IPS DF 19.7 (cell line): ENCODE results near the gene SCN1B.

Source experiments
- DNase-seq: peaks from one replicate; pipeline ENCODE4 v3.0.0-alpha.2; 2013; ENCODE audit warnings: low read depth, low spot score

SCN1B gene

DNA sequence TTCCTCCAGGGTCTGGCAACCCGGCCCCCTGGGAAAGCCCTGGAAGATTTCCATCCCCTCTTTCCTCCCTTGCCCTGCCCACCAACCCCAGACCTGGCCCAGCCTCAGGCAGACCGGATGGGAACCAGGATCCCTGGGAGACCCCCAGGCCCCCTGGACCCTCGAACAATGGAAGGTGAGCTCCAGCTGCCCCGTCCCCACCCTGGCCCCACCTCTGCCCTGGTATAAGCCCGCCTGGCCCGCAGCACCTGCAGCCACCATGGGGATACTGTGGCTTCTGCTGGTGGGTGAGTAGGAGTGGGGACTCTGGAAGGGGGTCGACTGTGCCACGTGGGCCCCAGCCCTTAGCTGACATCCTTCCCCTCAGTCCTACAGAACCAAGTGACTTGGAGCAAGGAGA is 43.7 kb downstream of the SCN1B start:
- no peak for DNase-seq

DNA sequence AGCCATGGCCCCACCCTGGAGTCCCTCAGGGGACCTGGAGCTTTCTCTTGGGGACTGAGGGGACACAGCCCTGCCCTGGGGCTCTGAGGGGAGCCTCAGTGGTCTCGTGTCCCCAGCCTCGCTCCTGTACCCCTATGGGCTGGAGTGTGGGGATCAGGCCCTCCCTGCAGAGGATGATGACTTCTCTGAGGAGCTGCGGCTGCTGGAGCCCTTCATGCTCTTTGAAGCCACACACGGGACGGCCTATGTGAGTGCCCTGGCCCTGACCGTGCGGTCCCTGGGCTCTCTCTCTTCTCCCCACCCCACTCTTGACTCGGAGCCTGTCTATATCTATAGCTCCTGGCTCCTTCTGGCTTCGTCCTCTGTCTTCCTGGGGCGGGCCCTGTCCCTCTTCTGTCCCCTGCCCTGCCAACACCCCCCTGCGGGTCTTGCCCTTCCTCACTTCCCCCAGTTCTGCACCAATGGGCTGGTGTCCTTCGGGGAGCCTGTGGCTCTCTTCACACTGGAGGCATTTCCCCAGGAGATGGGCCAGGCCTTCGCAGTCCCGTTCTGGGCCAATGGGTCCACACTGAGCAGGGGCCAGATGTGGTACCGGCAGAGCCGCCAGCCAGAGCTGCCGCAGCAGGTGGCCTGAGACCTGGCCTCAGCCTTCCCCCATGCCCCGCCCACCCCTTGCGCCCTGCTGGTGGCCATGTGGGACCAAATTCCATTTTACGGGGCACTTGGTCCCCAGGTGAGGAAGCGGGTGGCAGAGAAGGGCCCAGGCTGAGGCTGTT is 44.3 kb downstream of the SCN1B start:
- no peak for DNase-seq

DNA sequence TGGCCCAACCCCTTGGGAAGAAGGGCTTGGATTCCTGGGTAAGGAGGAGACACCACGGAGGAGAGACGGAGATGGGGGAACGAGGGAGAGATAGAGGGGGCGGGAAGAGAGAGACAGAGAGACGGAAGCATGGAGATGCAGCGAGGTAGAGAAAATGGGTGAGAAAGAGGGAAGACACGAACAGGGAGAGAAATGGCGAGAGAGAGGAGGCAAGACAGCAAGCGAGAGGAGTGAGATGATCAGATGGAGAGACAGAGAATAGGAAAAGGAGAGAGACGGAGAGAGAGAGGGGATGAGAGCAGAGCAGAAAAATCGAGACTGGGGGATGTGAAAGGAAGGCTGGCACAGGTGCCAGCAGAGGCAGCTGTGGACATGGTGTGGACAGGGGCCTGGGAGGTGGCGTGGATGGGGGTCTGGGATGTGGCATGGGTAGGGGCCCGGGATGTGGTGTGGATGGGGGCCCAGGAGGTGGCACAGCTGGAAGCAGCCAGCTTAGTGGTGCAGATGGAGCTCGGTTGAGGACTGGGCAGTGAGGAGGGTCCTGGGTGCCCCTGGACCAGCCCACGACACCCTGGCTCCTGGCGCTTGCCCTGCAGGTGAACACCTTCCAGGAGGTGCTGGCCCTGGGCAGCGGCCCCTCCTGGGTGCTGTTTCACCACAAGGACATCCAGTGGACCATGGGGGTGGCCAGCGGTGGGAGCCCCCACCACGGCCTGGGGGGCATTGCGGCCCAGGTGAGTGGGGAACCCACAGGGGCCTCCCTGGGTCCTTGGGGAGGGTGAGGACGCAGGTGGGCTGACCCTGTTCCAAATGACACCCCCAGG is 45.1 kb downstream of the SCN1B start:
- no peak for DNase-seq

DNA sequence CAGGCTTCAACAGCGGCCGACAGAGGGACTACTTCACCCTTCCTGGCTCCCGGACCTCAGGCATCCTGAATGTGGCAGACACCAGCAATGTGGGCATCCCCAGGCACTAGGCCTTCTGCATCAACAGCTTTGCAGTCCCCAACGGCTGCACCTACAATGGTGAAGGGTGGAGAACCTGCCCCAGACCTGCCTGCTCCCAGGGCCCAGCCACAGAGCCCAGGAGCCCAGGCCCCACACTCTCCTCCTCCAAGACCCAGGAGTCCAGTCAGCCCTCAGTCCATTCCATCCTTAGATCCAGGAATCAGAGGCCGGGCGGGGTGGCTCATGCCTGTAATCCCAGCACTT is 45.7 kb downstream of the SCN1B start:
- DNase-seq, result no peak

DNA sequence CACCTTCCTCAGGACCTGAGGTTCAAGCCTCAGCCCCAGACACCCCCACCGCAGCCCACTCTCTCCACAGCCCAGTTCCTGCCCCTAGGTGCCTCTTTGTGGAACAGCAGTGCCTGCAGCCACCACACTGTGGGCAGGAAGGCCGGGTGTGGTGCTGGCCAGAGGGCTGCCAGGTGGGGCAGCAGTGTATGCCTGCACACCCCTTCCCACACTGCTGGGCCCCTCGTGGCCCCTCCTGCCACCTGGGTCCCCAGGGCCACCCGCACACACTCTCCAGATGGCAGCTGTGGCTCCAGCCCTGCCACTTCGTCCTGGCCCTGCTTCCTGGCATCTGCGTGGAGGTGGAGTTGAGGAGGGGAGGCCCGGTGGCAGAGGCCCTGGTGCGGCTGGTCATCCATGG is 46.4 kb downstream of the SCN1B start:
- no peak for DNase-seq

DNA sequence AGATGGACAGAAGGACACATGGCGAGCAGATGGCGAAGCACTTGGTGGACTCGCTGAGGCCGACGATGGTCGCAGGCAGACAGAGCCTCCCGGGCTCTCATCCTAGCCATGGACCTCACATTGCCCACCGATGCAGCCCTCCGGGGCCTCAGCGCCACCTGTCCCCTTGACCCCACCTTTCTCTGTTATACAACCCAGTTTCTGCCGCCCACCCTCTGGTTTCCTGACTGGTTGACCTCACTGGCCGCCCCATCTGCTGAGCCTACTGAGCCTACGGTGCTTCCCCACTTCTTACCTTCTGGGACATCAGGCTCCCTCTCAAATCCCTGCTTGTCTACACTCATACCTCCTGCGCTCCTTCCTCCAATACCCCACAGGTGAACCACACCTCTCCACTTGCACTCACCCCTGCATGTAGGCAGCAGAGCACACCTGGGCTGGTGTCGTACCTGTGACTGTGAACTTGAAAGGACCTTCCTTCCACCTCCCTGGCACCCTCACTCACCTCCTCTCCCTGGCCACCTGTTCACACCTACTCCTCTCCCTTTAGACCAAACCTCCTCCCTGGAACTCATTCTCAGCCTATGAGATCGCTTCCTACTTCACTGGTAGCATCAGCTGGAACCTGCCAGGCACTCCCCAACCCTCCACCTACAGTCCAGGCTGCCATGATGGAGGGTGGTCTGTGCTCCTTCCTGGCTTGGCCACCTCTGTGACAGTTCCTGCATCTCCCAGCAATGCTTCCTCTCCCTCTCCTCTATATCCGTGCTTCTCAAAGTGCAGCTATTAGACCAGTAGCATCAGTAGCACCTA is 47.3 kb downstream of the SCN1B start:
- no peak for DNase-seq

DNA sequence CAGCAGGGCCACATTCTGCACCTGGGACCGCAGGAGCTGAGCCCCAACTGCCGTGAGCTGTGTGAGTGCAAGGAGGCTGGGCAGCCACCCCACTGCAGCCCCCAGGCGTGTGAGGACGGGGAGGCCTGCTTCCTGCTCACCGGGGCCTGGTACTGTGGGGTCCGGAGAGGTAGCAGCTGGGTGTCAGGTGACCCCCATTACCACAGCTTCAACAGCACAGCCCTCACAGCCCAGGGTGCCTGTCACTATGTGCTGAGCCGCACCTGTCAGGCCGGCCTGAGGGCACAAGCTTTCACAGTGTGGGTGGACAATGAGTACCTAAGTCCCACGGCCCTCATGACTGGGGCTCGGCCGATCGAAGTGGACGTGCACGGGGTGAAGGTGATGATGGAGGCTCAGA is 49.6 kb downstream of the SCN1B start:
- DNase-seq, result no peak

DNA sequence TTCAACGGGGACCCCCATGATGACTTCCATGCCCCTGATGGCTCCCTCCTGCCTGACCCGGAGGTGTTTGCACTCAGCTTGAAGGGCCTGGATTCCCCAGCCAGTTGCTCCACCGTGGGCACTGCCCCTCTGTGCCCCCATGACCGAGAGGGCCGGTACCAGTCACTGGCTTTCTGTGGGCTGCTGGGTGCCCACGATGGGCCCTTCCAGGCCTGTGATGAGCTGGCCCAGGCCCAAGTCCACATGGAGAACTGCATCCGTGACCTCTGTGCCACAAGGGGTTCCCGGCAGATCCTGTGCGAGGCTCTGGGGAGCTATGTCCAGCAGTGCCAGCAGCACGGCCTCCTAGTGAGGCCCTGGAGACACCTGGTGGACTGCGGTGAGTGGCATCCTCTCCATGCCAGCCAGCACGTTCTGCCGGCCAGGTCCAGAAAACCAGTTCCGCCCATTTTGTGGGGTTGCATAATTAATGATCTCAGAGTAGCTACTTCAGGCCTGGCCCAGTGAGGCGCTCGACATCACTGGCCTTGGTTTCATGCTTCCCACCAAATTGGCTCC is 50.4 kb downstream of the SCN1B start:
- DNase-seq, result no peak

DNA sequence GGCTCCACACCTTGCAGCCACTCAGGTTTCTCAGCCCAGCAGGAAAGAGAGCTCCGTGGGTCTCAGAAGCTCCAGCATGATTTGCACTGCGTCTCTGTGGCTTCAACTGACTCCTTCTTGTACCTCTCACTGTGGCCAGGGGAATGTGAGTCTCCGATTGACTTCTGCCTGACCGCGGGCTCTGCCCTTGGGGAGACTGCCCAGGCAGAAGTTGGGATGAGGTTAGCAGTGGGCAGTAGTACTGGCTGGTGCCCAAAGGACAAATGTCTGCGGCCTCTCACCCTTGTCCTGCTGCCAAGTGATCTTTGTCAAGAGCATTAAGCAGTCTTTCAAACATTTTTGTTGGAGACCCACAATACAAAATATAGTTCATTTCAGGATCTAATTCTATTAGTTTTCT is 50.9 kb downstream of the SCN1B start:
- DNase-seq, result no peak

DNA sequence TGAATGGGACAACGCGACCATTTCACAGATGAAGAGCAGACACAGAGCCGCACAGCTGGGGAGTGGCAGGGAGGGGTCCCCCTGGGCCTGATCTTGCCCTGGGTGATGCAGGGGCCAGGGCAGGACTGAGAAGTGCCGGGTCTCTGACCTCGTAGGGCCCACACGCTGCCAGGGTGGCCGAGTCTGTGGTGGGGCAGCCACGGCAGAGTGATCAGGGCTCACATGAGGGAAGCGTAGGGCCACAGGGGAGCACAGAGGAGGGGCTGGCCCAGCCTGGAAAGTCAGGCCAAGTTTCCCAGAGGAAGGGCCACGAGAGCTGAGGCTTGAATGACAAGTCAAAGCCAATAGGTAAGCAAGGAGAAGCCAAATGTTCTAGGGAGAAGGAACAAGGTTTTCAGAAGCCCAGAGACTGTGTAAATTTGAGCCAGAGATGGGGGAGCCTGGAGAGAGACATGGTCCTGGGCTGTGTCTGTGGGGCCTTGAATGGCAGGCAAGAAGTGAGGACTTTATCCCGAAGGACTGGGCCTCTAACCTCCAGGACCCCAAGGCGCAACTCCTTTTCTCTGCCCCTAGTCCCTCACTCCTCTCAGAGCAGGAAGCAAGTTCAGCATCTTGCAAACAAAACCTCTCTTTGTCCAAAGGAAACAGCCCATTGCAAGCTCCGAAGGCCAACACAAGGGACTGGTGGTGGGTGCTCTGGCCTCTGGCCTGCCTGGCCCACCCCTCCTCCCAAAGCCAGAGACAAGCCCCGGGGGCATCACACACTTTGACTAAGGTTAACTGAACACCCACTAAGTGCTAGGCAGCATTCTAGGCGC is 53.6 kb downstream of the SCN1B start:
- no peak for DNase-seq

DNA sequence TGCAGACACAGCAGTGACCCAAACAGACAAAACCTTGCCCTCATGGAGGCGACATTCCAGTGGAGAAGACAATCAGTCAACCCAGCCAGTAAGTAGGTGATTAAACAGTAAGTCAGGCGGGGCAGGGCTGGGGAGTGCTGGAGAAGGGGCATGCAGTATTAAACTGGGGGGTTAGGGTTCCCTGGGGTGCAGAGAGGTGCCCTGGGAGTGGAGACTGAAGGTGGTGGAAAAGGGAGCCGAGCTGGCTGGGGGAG is 54.2 kb downstream of the SCN1B start:
- no peak for DNase-seq

DNA sequence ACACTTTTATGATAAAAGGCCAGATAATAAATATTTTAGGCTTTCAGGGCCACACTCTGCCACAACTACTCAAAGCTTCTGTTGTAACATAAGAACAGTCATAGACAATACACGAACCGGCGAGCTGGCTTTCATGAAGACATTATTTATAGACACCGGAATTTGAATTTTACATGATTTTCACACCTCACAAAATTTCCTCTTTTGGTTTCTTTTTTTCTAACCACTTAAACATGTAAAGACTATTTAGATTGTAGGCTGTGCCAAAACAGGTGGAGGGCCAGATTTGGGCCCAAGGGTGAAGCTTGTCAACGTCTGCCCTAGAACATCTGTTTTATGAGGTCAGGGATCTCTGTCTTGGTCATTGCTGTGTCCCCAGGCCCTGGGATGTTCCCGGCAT is 55.7 kb downstream of the SCN1B start:
- no peak for DNase-seq

DNA sequence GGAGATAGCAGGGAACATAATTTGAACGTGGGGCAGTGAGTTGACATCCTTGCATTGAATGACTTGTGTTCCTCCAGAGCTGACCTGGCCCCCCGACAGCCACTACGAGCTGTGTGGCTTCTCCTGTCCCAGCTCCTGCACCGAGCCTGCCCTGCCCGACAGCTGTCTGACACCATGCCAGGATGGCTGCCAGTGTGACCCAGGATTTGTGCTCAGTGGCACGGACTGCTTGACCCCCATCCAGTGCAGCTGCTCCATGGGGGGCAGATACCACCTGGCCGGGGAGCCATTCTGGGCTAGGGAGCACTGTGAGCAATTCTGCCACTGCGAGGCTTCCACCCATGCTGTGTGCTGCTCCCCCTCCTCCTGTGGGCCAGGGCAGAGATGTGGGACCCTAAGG is 56.2 kb downstream of the SCN1B start:
- DNase-seq, result no peak

DNA sequence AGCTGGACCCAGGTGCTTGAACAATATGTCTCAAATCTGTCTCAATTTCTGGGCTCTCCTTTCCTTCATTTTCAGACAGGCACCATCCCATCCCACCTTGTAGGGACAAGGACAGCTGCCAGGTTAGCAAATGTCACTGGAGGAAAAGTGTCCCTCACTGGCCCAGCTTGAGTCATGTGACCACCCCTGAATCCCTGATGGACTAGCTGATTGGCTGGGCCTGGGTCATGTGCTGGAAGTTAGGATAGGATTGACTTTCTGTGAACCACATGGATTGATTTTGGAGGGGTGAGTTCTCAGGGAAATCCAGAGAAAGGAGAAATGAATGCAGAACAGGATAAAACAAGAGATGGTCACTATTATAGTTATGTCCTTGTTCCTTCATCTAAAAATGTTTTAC is 57.1 kb downstream of the SCN1B start:
- no peak for DNase-seq

DNA sequence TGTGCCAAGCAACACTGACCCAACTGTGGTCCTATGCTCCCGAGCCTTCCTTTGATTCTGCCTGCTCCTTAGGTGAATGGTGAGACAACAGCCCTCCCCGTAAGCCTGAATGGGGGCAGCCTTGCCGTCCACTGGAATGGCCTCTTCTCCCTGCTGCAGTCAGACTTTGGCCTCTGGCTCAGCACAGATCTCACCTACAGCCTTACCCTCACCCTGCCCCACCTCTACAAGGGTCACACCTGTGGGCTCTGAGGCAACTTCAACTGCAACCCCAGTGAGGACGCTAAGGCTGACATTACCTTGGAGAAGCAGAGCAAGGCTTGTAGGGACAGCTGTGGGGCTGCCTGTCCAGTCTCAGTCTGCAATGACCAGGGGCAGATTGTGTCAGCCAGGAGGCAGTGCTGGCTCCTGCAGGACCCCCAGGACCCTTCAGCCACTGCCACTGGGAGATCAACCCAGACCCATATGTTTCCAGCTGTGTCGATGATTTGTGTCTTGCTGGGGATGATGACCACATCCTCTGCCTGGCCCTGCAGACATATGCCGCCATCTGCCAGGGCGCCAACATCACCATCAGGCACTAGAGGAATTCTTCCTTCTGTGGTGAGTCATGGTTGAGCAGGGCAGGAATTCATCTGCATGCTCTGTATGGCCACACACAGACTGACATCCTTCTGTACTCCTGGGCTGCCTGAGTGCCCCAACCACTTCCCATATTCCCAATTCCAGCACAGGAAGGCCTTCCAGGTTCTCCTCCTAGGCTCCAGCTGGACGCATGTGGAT is 58.1 kb downstream of the SCN1B start:
- DNase-seq, result no peak

DNA sequence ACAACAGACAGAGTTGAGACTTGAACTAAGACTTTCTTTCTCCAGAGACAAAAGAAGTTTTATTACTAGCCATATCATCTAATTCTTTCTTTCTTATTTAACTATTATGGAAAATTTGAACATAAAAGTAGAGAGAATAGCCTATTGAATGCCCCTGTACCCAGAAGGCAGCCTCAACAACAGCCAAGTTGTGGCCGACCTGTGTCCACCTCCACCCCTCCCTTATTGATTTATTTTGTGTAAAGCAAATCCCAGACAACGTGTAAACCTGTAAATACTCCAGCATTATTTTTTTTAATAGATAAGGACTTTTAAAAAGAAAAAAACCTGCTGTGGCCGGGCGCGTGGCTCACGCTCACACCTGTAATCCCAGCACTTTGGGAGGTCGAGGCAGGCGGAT is 59.3 kb downstream of the SCN1B start:
- no peak for DNase-seq
